HCT116 (cell line): ENCODE measurements around the gene OCSTAMP. TPM values are rescaled to one million over a fixed set of nuclear protein-coding genes. Genes with fewer than 3 reads are reported as not detected.

Source experiments
- ATAC-seq: fragments of 200-7000 bp; cut with Tn5 transposase; 2 replicates; pipeline ENCODE4 v1.9.1; 2020; ENCODE audit warnings: mild to moderate bottlenecking, moderate library complexity
- BruUV-seq: library from RNA; stranded (reverse); fragments of 400-500 nt; replicated peaks from 2 replicates; lab custom pipeline; 2021; lab: Mats Ljungman, UMichigan
- CTCF ChIA-PET: fragments of 300-600 bp; sonication (Branson Sonifier 250); formaldehyde crosslinking; loops from one replicate; lab custom pipeline; 2021; ENCODE audit warnings: antibody characterized with exemption; lab: Charles Lee
- POLR2A ChIA-PET: fragments of 300-600, 350-600 bp; sonication (Branson Sonifier 250); formaldehyde crosslinking; loops from one replicate; lab custom pipeline; 2021; ENCODE audit warnings: antibody characterized with exemption; lab: Charles Lee
- RAD21 ChIA-PET, 2 experiments: fragments of 300-600 bp; sonication (Branson Sonifier 250); formaldehyde crosslinking; loops; one replicate each; lab custom pipeline; 2023; ENCODE audit warnings: low total read pairs in 2 of 2; ENCODE audit not compliant: uncharacterized antibody in 2 of 2, unreplicated experiment in 2 of 2, low non-redundant PET in 1 of 2; lab: Charles Lee
- DNase-seq: peaks from one replicate; pipeline ENCODE4 v3.0.0-alpha.2; 2010; ENCODE audit warnings: low read depth, low spot score
- H2AFZ ChIP-seq: fragments of 200-600 bp; shearing (Covaris generic), sonication (generic); 2 replicates; pipeline ENCODE4 v1.6.1; 2017; ENCODE audit warnings: low read depth, mixed run types, mixed read lengths, antibody characterized with exemption, low read length; ENCODE audit not compliant: poor library complexity, severe bottlenecking
- H3K27ac ChIP-seq: 2 replicates; pipeline ENCODE4 v1.5.1; 2012; ENCODE audit warnings: low read depth, low read length
- H3K27me3 ChIP-seq: fragments of 200-600 bp; sonication (generic); 2 replicates; pipeline ENCODE4 v1.6.1; 2016; ENCODE audit warnings: mixed run types, low read length, mixed read lengths; ENCODE audit not compliant: insufficient read depth
- H3K36me3 ChIP-seq, 2 experiments: fragments of 200-500 bp in 1 of 2; fragments of 200-600 bp in 1 of 2; sonication (Bioruptor generic) in 1 of 2; sonication (generic) in 1 of 2; 2 replicates each; pipeline versions ENCODE4 v1.5.1 to v1.6.1; 2014 to 2016; ENCODE audit warnings: low read length in 2 of 2, inconsistent platforms in 1 of 2, mixed read lengths in 1 of 2, mixed run types in 1 of 2; ENCODE audit not compliant: insufficient read depth in 2 of 2, control insufficient read depth in 1 of 2
- H3K4me1 ChIP-seq, 2 experiments: fragments of 200-600 bp in 1 of 2; sonication (generic) in 1 of 2; 2 replicates each; pipeline versions ENCODE4 v1.5.1 to v1.6.1; 2012 to 2017; ENCODE audit warnings: low read length in 2 of 2, inconsistent platforms in 1 of 2, mild to moderate bottlenecking in 1 of 2, mixed read lengths in 1 of 2, mixed run types in 1 of 2, moderate library complexity in 1 of 2; ENCODE audit not compliant: insufficient read depth in 2 of 2, control insufficient read depth in 1 of 2
- H3K4me2 ChIP-seq: fragments of 200-600 bp; sonication (generic); 2 replicates; pipeline ENCODE4 v1.6.1; 2017; ENCODE audit warnings: mixed run types, low read length, mixed read lengths
- H3K4me3 ChIP-seq, 2 experiments: fragments of 200-600 bp in 1 of 2; sonication (generic) in 1 of 2; replicated peaks in 1 of 2; 2 replicates each; pipeline ENCODE4 v1.5.1; 2011 to 2016; ENCODE audit warnings: low read length in 2 of 2, control low read depth in 1 of 2, low read depth in 1 of 2, mild to moderate bottlenecking in 1 of 2, mixed read lengths in 1 of 2, mixed run types in 1 of 2
- H3K79me2 ChIP-seq: fragments of 200-600 bp; sonication (generic); 2 replicates; pipeline ENCODE4 v1.6.1; 2017; ENCODE audit warnings: mild to moderate bottlenecking, mixed run types, low read length, moderate library complexity, mixed read lengths; ENCODE audit not compliant: insufficient read depth
- H3K9ac ChIP-seq: fragments of 200-600 bp; sonication (generic); 2 replicates; pipeline ENCODE4 v1.6.1; 2016; ENCODE audit warnings: low read length, mixed read lengths
- H3K9me2 ChIP-seq: fragments of 200-600 bp; sonication (generic), shearing (Covaris generic); 2 replicates; pipeline ENCODE4 v1.6.1; 2017; ENCODE audit warnings: mixed run types, mild to moderate bottlenecking, moderate library complexity; ENCODE audit not compliant: insufficient read depth
- H3K9me3 ChIP-seq, 2 experiments: fragments of 200-500 bp in 1 of 2; fragments of 200-600 bp in 1 of 2; sonication (Bioruptor generic) in 1 of 2; sonication (generic) in 1 of 2; 2 replicates each; pipeline ENCODE4 v1.6.1; 2014 to 2017; ENCODE audit warnings: low read length in 2 of 2, mixed read lengths in 2 of 2, inconsistent platforms in 1 of 2, low read depth in 1 of 2, mild to moderate bottlenecking in 1 of 2, mixed run types in 1 of 2, moderate library complexity in 1 of 2; ENCODE audit not compliant: control insufficient read depth in 1 of 2, insufficient read depth in 1 of 2
- H4K20me1 ChIP-seq: fragments of 200-600 bp; sonication (generic), shearing (Covaris generic); 2 replicates; pipeline ENCODE4 v1.6.1; 2017; ENCODE audit warnings: mixed run types, mild to moderate bottlenecking, moderate library complexity; ENCODE audit not compliant: insufficient read depth
- EGR1 ChIP-seq: IDR thresholded peaks from 2 replicates; pipeline ENCODE4 v1.6.1; 2012; ENCODE audit warnings: low read depth
- FOSL1 ChIP-seq: IDR thresholded peaks from 2 replicates; pipeline ENCODE4 v1.6.1; 2012; ENCODE audit warnings: low read depth
- POLR2A ChIP-seq: IDR thresholded peaks from 2 replicates; pipeline ENCODE4 v1.7.0; 2011; ENCODE audit warnings: borderline replicate concordance; ENCODE audit not compliant: insufficient read depth, insufficient read length; ENCODE audit errors: extremely low read depth
- POLR2AphosphoS5 ChIP-seq: IDR thresholded peaks from 2 replicates; pipeline ENCODE4 v1.6.1; 2011; ENCODE audit warnings: mild to moderate bottlenecking, low read depth, low read length, moderate library complexity
- SP1 ChIP-seq: IDR thresholded peaks from 2 replicates; pipeline ENCODE4 v1.6.1; 2012; ENCODE audit warnings: low read depth
- SRF ChIP-seq: IDR thresholded peaks from 2 replicates; pipeline ENCODE4 v1.6.1; 2012; ENCODE audit warnings: low read depth
- ZFX ChIP-seq: fragments of 450-650 bp; IDR thresholded peaks from 2 replicates; pipeline ENCODE4 v1.6.1; 2017
- ZNF274 ChIP-seq: fragments of 200-500 bp; sonication (Bioruptor generic); IDR thresholded peaks from 2 replicates; pipeline ENCODE4 v1.6.1; 2014; ENCODE audit warnings: mild to moderate bottlenecking, low read depth, low read length, inconsistent platforms
- intact Hi-C: fragments of 100-400 bp; cut with micrococcal nuclease; formaldehyde crosslinking; loops from 2 replicates; pipeline ENCODE4 v1.10.0; 2022
- total RNA-seq: library from RNA; stranded (reverse); gene quantifications from one replicate; pipeline ENCODE4 v1.2.1, GENCODE V29; 2021; ENCODE audit not compliant: unreplicated experiment
- TF ChIP-seq, protein P1 (sequence below): IDR thresholded peaks from 2 replicates; pipeline ENCODE4 v1.6.1; 2012
- TF ChIP-seq, protein P2 (sequence below), 3 experiments: fragments of 200-600 bp in 1 of 3; sonication (generic) in 1 of 3; IDR thresholded peaks in 2 of 3; conservative IDR thresholded peaks in 1 of 3; 2 replicates each; pipeline ENCODE4 v1.5.1; 2012 to 2017; ENCODE audit warnings: low read depth in 2 of 3, low read length in 2 of 3, antibody characterized with exemption in 1 of 3, borderline replicate concordance in 1 of 3, control low read depth in 1 of 3, mild to moderate bottlenecking in 1 of 3, mixed read lengths in 1 of 3, mixed run types in 1 of 3, moderate library complexity in 1 of 3; ENCODE audit not compliant: insufficient read depth in 1 of 3
- TF ChIP-seq, protein P3 (sequence below): IDR thresholded peaks from 2 replicates; pipeline ENCODE4 v1.6.1; 2012; ENCODE audit warnings: low read depth

OCSTAMP gene
- total RNA-seq, 1 experiment from 2014 or later: not detected

DNA sequence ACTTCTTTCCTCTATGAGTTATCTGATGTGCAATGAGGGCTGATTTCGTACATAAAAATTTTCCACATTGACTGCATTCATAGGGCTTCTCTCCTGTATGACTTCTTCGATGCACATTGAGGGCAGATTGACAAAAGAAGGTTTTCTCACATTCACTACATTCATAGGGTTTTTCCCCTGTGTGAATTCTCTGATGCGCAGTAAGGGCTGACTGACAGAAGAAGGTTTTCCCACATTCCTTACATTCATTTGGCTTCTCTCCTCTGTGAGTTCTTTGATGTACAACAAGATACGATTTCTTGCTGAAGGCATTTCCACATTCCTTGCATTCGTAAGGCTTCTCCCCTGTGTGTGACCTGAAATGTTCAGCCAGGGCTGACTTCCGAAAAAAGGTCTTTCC is 48.5 kb downstream of the OCSTAMP start:
- Histone ChIP-seq H3K27me3 (peaks cover under 1% of the 10 kb centered on the region; the same call in 1 of the 2 replicates), H3K36me3 (no peaks in the 10 kb centered on the region), H3K4me2 (no peak overlapping the region), H3K79me2 (no peaks in the 10 kb centered on the region), H3K9me3 (peaks cover 26% of the 10 kb centered on the region in 2 experiments; a peak in 3 of 4 replicates), H3K9me2 (no peaks in the 10 kb centered on the region), H3K4me1 (no peaks in the 10 kb centered on the region), H3K9ac (no peak overlapping the region), H3K4me3 (no peak overlapping the region), H4K20me1 (no peaks in the 10 kb centered on the region), H2AFZ (no peak overlapping the region), H3K27ac (no peak overlapping the region)
- POLR2A ChIA-PET: no interaction called here
- CTCF ChIA-PET: no interaction called here
- no peak for DNase-seq
- BruUV-seq: no TSS peak
- TF ChIP-seq SP1: no peak
- no peak for TF ChIP-seq ZNF274
- TF ChIP-seq, protein P1, sequence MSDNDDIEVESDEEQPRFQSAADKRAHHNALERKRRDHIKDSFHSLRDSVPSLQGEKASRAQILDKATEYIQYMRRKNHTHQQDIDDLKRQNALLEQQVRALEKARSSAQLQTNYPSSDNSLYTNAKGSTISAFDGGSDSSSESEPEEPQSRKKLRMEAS: no peak
- TF ChIP-seq, protein P2, sequence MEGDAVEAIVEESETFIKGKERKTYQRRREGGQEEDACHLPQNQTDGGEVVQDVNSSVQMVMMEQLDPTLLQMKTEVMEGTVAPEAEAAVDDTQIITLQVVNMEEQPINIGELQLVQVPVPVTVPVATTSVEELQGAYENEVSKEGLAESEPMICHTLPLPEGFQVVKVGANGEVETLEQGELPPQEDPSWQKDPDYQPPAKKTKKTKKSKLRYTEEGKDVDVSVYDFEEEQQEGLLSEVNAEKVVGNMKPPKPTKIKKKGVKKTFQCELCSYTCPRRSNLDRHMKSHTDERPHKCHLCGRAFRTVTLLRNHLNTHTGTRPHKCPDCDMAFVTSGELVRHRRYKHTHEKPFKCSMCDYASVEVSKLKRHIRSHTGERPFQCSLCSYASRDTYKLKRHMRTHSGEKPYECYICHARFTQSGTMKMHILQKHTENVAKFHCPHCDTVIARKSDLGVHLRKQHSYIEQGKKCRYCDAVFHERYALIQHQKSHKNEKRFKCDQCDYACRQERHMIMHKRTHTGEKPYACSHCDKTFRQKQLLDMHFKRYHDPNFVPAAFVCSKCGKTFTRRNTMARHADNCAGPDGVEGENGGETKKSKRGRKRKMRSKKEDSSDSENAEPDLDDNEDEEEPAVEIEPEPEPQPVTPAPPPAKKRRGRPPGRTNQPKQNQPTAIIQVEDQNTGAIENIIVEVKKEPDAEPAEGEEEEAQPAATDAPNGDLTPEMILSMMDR (IDR thresholded peaks at IDR 0.05 in 2 of 3, conservative IDR thresholded peaks at IDR 0.05 in 1 of 3; ENCODE audit: borderline replicate concordance in 1 of 3, insufficient read depth in 1 of 3, low read depth in 2 of 3, low read length in 2 of 3): no peak
- no peak for TF ChIP-seq SRF
- no peak for TF ChIP-seq ZFX
- no peak for TF ChIP-seq EGR1
- TF ChIP-seq POLR2A: no peak
- RAD21 ChIA-PET: no interaction called here
- no peak for ATAC-seq
- intact Hi-C loops: no loop called here

DNA sequence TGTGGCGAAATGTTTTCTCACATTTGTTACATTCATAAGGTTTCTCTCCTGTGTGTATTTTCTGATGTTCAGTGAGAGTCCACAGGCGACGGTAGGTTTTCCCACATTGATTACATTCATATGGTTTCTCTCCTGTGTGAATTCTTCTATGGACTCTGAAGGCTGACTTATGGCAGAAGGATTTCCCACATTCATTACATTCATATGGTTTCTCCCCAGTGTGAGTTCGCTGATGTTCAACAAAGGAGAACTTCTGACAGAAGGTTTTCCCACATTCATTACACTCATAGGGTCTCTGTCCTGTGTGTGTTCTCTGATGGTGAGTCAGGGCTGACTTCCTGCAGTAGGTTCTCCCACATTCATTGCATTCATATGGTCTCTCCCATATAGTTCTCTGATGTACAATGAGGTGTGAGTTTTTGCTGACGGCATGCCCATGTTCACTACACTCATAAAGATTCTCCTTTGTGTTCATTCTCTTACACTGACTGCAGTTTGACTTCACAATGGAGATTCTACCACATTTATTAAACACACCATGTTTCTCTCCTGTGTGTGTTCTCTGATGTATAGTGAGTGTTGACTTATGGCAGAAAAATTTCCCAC is 49.0 kb downstream of the OCSTAMP start:
- no TSS peak for BruUV-seq
- RAD21 ChIA-PET: no interaction called here
- CTCF ChIA-PET: no interaction called here
- Histone ChIP-seq H3K4me2 (no peak overlapping the region), H3K36me3 (no peaks in the 10 kb centered on the region), H4K20me1 (no peaks in the 10 kb centered on the region), H3K9me2 (no peaks in the 10 kb centered on the region), H3K4me1 (no peaks in the 10 kb centered on the region), H3K27ac (no peak overlapping the region), H3K4me3 (no peak overlapping the region), H3K27me3 (peaks cover 6% of the 10 kb centered on the region), H2AFZ (no peak overlapping the region), H3K9ac (no peak overlapping the region), H3K9me3 (peaks cover 26% of the 10 kb centered on the region in 2 experiments; a peak in 3 of 4 replicates), H3K79me2 (no peaks in the 10 kb centered on the region)
- TF ChIP-seq ZFX: no peak
- TF ChIP-seq FOSL1: no peak
- TF ChIP-seq, protein P3, sequence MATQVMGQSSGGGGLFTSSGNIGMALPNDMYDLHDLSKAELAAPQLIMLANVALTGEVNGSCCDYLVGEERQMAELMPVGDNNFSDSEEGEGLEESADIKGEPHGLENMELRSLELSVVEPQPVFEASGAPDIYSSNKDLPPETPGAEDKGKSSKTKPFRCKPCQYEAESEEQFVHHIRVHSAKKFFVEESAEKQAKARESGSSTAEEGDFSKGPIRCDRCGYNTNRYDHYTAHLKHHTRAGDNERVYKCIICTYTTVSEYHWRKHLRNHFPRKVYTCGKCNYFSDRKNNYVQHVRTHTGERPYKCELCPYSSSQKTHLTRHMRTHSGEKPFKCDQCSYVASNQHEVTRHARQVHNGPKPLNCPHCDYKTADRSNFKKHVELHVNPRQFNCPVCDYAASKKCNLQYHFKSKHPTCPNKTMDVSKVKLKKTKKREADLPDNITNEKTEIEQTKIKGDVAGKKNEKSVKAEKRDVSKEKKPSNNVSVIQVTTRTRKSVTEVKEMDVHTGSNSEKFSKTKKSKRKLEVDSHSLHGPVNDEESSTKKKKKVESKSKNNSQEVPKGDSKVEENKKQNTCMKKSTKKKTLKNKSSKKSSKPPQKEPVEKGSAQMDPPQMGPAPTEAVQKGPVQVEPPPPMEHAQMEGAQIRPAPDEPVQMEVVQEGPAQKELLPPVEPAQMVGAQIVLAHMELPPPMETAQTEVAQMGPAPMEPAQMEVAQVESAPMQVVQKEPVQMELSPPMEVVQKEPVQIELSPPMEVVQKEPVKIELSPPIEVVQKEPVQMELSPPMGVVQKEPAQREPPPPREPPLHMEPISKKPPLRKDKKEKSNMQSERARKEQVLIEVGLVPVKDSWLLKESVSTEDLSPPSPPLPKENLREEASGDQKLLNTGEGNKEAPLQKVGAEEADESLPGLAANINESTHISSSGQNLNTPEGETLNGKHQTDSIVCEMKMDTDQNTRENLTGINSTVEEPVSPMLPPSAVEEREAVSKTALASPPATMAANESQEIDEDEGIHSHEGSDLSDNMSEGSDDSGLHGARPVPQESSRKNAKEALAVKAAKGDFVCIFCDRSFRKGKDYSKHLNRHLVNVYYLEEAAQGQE: no peak
- no peak for TF ChIP-seq POLR2AphosphoS5
- intact Hi-C loops: no loop called here
- ATAC-seq: no peak
- POLR2A ChIA-PET: no interaction called here
- no peak for DNase-seq
